Esophagus muscularis mucosa (tissue), 3 donors: ENCODE data around the gene EFEMP2.

ENCODE experiments used
- CTCF ChIP-seq, 3 experiments: fragments of 200-600 bp in 2 of 3; fragments of 450-650 bp in 1 of 3; sonication (generic) in 2 of 3; IDR thresholded peaks; one replicate each; pipeline ENCODE4 v1.5.1; 2017 to 2019; ENCODE audit warnings: antibody characterized with exemption in 3 of 3, mild to moderate bottlenecking in 2 of 3, moderate library complexity in 1 of 3
- POLR2A ChIP-seq: fragments of 450-650 bp; IDR thresholded peaks from one replicate; pipeline ENCODE4 v1.6.1; 2017; ENCODE audit warnings: antibody characterized with exemption, moderate library complexity, mild to moderate bottlenecking, low read depth
- POLR2AphosphoS5 ChIP-seq, 2 donors: sonication (generic); formaldehyde crosslinking; IDR thresholded peaks; one replicate each; pipeline ENCODE4 v1.6.1; 2017; ENCODE audit warnings: antibody characterized with exemption in 2 of 2

- TF ChIP-seq CTCF (IDR thresholded peaks at IDR 0.05) (no peak), POLR2A (no peak), POLR2AphosphoS5 (IDR thresholded peaks at IDR 0.05) (no peak)
Measured at GRCh38 chr11:65892661-65893317, 20.2 kb upstream of the EFEMP2 start.
